ENCODE data around the gene TOR1A.

The TOR1A gene

DNA sequence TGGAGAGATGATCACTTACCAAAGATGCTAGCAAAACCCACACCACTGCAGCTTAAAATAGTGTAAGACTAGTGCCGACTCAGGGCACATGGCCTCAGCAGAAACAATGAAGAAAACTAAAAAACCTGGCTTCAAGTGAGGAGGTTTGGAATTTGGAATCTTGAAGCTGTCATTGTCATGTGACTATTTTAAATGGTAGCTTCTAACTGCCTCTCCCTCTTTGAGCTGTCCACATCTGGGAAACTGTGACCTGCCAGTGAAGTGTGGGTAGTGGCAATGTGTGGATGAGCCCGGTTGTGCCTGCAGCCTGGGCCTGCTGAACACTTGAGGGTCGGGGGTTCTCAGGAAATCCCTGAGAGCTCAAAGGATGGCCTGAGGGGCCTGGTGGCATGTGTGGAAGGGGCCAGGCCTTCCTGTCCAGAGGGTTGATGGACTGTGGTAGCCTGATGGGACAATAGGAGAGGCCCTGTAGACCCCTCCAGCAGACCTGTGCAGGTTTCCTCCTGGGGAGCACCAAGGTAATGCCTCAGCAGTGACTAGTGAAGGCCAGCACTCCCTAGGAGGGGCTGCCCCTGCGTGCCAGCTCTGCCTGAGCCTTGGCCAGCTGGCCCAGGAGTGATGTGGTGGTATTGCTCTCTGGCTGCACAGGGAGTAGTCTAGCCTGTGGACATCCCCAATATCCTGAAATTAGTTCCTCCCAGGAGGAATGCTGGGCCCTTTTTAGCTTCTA lies 24.9 kb upstream of the TOR1A start:
- Histone ChIP-seq H2BK120ac (ENCODE audit: insufficient read depth, low read length, poor library complexity) (no peak overlapping the region), H3K9me3 (ENCODE audit: insufficient read depth, low read depth, low read length) (peaks cover 2% of the 10 kb centered on the region), H4K8ac (ENCODE audit: low read depth, low read length) (no peak overlapping the region), H3K79me2 (ENCODE audit: control insufficient read depth, insufficient read depth, low read length, poor library complexity) (no peaks in the 10 kb centered on the region), H4K91ac (ENCODE audit: low read depth, low read length) (no peak overlapping the region), H2AFZ (ENCODE audit: insufficient read depth, low read length, poor library complexity) (no peak overlapping the region), H3K4ac (ENCODE audit: low read depth, low read length) (no peak overlapping the region), H2AK5ac (ENCODE audit: low read length) (no peak overlapping the region), H3K27me3 (ENCODE audit: insufficient read depth, low read length) (no peaks in the 10 kb centered on the region), H3K18ac (ENCODE audit: low read length) (no peak overlapping the region), H4K12ac (ENCODE audit: low read depth, low read length) (no peak overlapping the region), H2BK5ac (ENCODE audit: low read depth, low read length, poor library complexity) (no peak overlapping the region), H3K23ac (ENCODE audit: low read length) (no peak overlapping the region), H3K4me2 (ENCODE audit: low read length) (no peak overlapping the region), H3K36me3 (ENCODE audit: control insufficient read depth in 1 of 2, insufficient read depth in 2 of 2, low read length in 2 of 2) (peaks cover 0 to 5% of the 10 kb centered on the region in 2 experiments), H3K27ac (ENCODE audit: low read depth, low read length) (no peak overlapping the region), H3K4me3 (ENCODE audit: low read depth, low read length) (no peak overlapping the region), H3K14ac (ENCODE audit: low read length) (no peak overlapping the region), H2BK12ac (ENCODE audit: low read length) (no peak overlapping the region), H3K9ac (ENCODE audit: low read length) (no peak overlapping the region), H3K4me1 (ENCODE audit: control insufficient read depth in 1 of 2, insufficient read depth in 2 of 2, low read length in 2 of 2) (peaks cover 9 to 14% of the 10 kb centered on the region in 2 experiments), H3K79me1 (ENCODE audit: low read length) (no peaks in the 10 kb centered on the region)
- no CpG with 5 or more reads among the region's 4 CpGs for WGBS (ENCODE audit: extremely low coverage, insufficient coverage, insufficient read length)
- no peak for DNase-seq

DNA sequence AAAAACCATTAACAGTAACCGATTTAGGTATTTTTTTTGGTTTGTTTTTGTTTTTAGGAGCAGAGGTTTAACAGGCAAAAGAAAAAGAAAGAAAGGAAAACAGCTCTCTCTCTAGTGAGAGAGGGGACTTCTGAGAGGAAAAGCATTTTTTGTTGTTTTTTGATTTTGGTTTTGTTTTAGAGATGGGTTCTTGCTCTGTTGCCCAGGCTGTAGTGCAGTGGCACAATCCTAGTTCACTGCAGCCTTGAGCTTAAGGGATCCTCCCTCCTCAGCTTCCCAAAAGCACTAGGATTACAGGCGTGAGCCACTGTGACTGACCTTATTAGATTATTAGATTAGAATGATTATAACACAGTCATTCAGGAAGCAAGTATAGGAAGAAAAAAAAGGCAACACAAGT lies 21.4 kb upstream of the TOR1A start:
- no peak overlapping the region for H3K27ac ChIP-seq (ENCODE audit: low read depth, low read length)
- H2AFZ ChIP-seq (ENCODE audit: insufficient read depth, low read length, poor library complexity): no peak overlapping the region
- no peak overlapping the region for H2AK5ac ChIP-seq (ENCODE audit: low read length)
- no peak overlapping the region for H3K4me3 ChIP-seq (ENCODE audit: low read depth, low read length)
- H4K8ac ChIP-seq (ENCODE audit: low read depth, low read length): no peak overlapping the region
- no peak overlapping the region for H3K4ac ChIP-seq (ENCODE audit: low read depth, low read length)
- no peaks in the 10 kb centered on the region for H3K79me1 ChIP-seq (ENCODE audit: low read length)
- H3K4me1 ChIP-seq (ENCODE audit: control insufficient read depth in 1 of 2, insufficient read depth in 2 of 2, low read length in 2 of 2): peaks cover 3 to 4% of the 10 kb centered on the region in 2 experiments
- no peak overlapping the region for H3K4me2 ChIP-seq (ENCODE audit: low read length)
- no peak overlapping the region for H3K9ac ChIP-seq (ENCODE audit: low read length)
- WGBS (ENCODE audit: extremely low coverage, insufficient coverage, insufficient read length): no CpG with 5 or more reads among the region's 2 CpGs
- no peak overlapping the region for H3K18ac ChIP-seq (ENCODE audit: low read length)
- H3K9me3 ChIP-seq (ENCODE audit: insufficient read depth, low read depth, low read length): no peaks in the 10 kb centered on the region
- no peak overlapping the region for H2BK5ac ChIP-seq (ENCODE audit: low read depth, low read length, poor library complexity)
- H4K91ac ChIP-seq (ENCODE audit: low read depth, low read length): no peak overlapping the region
- H3K79me2 ChIP-seq (ENCODE audit: control insufficient read depth, insufficient read depth, low read length, poor library complexity): no peaks in the 10 kb centered on the region
- no peaks in the 10 kb centered on the region for H3K27me3 ChIP-seq (ENCODE audit: insufficient read depth, low read length)
- no peaks in the 10 kb centered on the region for H3K36me3 ChIP-seq (ENCODE audit: control insufficient read depth in 1 of 2, insufficient read depth in 2 of 2, low read length in 2 of 2)
- no peak overlapping the region for H2BK120ac ChIP-seq (ENCODE audit: insufficient read depth, low read length, poor library complexity)
- no peak overlapping the region for H2BK12ac ChIP-seq (ENCODE audit: low read length)
- DNase-seq: no peak
- H3K14ac ChIP-seq (ENCODE audit: low read length): no peak overlapping the region
- H3K23ac ChIP-seq (ENCODE audit: low read length): no peak overlapping the region
- no peak overlapping the region for H4K12ac ChIP-seq (ENCODE audit: low read depth, low read length)

DNA sequence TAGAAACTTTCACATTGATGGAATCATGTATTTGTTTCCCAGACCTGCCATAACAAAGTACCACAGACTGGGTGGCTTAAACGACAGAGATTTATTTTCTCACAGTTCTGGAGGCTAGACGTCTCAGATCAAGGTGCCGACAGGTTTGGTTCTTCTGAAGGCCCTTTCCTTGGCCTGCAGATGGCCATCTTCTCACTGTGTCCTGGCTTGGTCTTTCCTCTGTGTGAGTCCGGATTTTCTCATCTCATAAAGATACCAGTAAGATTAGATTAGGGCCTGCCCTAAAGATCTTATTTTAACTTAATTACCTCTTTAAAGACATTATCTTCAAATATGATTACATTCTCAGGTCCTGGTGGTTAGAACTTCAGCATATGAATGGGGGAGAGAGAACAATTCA lies 17.1 kb upstream of the TOR1A start:
- Histone ChIP-seq H3K27ac (ENCODE audit: low read depth, low read length) (no peak overlapping the region), H2BK120ac (ENCODE audit: insufficient read depth, low read length, poor library complexity) (no peak overlapping the region), H3K4me2 (ENCODE audit: low read length) (no peak overlapping the region), H4K8ac (ENCODE audit: low read depth, low read length) (no peak overlapping the region), H4K12ac (ENCODE audit: low read depth, low read length) (no peak overlapping the region), H2AFZ (ENCODE audit: insufficient read depth, low read length, poor library complexity) (no peak overlapping the region), H3K79me2 (ENCODE audit: control insufficient read depth, insufficient read depth, low read length, poor library complexity) (no peaks in the 10 kb centered on the region), H2AK5ac (ENCODE audit: low read length) (no peak overlapping the region), H3K9ac (ENCODE audit: low read length) (no peak overlapping the region), H3K23ac (ENCODE audit: low read length) (no peak overlapping the region), H4K91ac (ENCODE audit: low read depth, low read length) (no peak overlapping the region), H3K4me3 (ENCODE audit: low read depth, low read length) (no peak overlapping the region), H3K9me3 (ENCODE audit: insufficient read depth, low read depth, low read length) (no peaks in the 10 kb centered on the region), H3K27me3 (ENCODE audit: insufficient read depth, low read length) (no peaks in the 10 kb centered on the region), H3K79me1 (ENCODE audit: low read length) (no peaks in the 10 kb centered on the region), H3K4ac (ENCODE audit: low read depth, low read length) (no peak overlapping the region), H3K14ac (ENCODE audit: low read length) (no peak overlapping the region), H2BK5ac (ENCODE audit: low read depth, low read length, poor library complexity) (no peak overlapping the region), H3K18ac (ENCODE audit: low read length) (no peak overlapping the region), H2BK12ac (ENCODE audit: low read length) (no peak overlapping the region), H3K4me1 (ENCODE audit: control insufficient read depth in 1 of 2, insufficient read depth in 2 of 2, low read length in 2 of 2) (peaks cover 3 to 4% of the 10 kb centered on the region in 2 experiments), H3K36me3 (ENCODE audit: control insufficient read depth in 1 of 2, insufficient read depth in 2 of 2, low read length in 2 of 2) (no peaks in the 10 kb centered on the region)
- DNase-seq: no peak
- WGBS (ENCODE audit: extremely low coverage, insufficient coverage, insufficient read length): no CpG with 5 or more reads among the region's 4 CpGs

DNA sequence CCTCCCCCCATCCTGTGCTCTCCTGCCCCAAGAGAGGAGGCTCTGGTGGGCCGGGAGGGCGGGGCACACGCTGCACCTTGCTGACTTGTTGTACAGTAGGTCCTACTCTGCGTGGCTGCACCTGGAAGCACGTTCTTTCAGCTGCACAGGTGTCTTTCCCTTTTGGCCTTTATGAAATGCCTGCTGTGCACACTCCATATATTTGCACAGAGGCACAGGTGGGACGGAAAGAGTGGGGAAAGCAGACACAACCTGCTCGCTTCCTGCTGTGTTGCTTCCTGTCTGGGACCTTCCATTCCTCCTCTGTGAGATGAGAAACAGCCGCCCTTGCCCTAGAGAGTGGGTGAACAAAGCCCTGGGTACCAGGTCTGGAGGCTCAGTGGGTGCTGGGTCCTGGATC lies 16.1 kb upstream of the TOR1A start:
- Histone ChIP-seq H2AK5ac (ENCODE audit: low read length) (no peak overlapping the region), H3K14ac (ENCODE audit: low read length) (no peak overlapping the region), H2BK5ac (ENCODE audit: low read depth, low read length, poor library complexity) (no peak overlapping the region), H3K27ac (ENCODE audit: low read depth, low read length) (no peak overlapping the region), H3K4ac (ENCODE audit: low read depth, low read length) (no peak overlapping the region), H3K23ac (ENCODE audit: low read length) (no peak overlapping the region), H4K8ac (ENCODE audit: low read depth, low read length) (no peak overlapping the region), H3K79me1 (ENCODE audit: low read length) (peaks cover 5% of the 10 kb centered on the region), H2BK120ac (ENCODE audit: insufficient read depth, low read length, poor library complexity) (no peak overlapping the region), H3K4me3 (ENCODE audit: low read depth, low read length) (no peak overlapping the region), H3K27me3 (ENCODE audit: insufficient read depth, low read length) (no peaks in the 10 kb centered on the region), H4K12ac (ENCODE audit: low read depth, low read length) (no peak overlapping the region), H3K9ac (ENCODE audit: low read length) (no peak overlapping the region), H3K36me3 (ENCODE audit: control insufficient read depth in 1 of 2, insufficient read depth in 2 of 2, low read length in 2 of 2) (no peaks in the 10 kb centered on the region), H3K79me2 (ENCODE audit: control insufficient read depth, insufficient read depth, low read length, poor library complexity) (peaks cover 2% of the 10 kb centered on the region), H3K18ac (ENCODE audit: low read length) (no peak overlapping the region), H4K91ac (ENCODE audit: low read depth, low read length) (no peak overlapping the region), H3K4me1 (ENCODE audit: control insufficient read depth in 1 of 2, insufficient read depth in 2 of 2, low read length in 2 of 2) (peaks cover 3 to 6% of the 10 kb centered on the region in 2 experiments), H3K4me2 (ENCODE audit: low read length) (no peak overlapping the region), H2AFZ (ENCODE audit: insufficient read depth, low read length, poor library complexity) (no peak overlapping the region), H2BK12ac (ENCODE audit: low read length) (no peak overlapping the region), H3K9me3 (ENCODE audit: insufficient read depth, low read depth, low read length) (no peaks in the 10 kb centered on the region)
- no CpG with 5 or more reads among the region's 8 CpGs for WGBS (ENCODE audit: extremely low coverage, insufficient coverage, insufficient read length)
- DNase-seq: no peak
